Left ventricle myocardium inferior (tissue), 1 donor: ENCODE results near the gene KIAA0040. TPM values are rescaled to one million over a fixed set of nuclear protein-coding genes. Genes with fewer than 3 reads are reported as not detected.

Experiments
- DNase-seq: peaks from one replicate; pipeline ENCODE4 v3.0.0-alpha.2; 2020
- H3K27ac ChIP-seq: fragments of 200-600 bp; replicated peaks from 2 replicates; pipeline ENCODE4 v1.8.0; 2021
- H3K27me3 ChIP-seq: fragments of 200-600 bp; 2 replicates; pipeline ENCODE4 v1.8.0; 2021; ENCODE audit warnings: low read depth
- H3K36me3 ChIP-seq: fragments of 200-600 bp; 2 replicates; pipeline ENCODE4 v1.8.0; 2021
- H3K4me1 ChIP-seq: fragments of 200-600 bp; 2 replicates; pipeline ENCODE4 v1.8.0; 2021
- H3K4me3 ChIP-seq: fragments of 200-600 bp; 2 replicates; pipeline ENCODE4 v1.8.0; 2021; ENCODE audit warnings: mild to moderate bottlenecking, moderate library complexity
- H3K9me3 ChIP-seq: fragments of 200-600 bp; replicated peaks from 2 replicates; pipeline ENCODE4 v1.8.0; 2021
- intact Hi-C: fragments of 100-400 bp; cut with micrococcal nuclease; formaldehyde crosslinking; loops from one replicate; pipeline ENCODE4 v1.11.0; 2022
- total RNA-seq: library from RNA; stranded (reverse); fragmentation: NEBNext Ultra II Directional; extraction: Animal tissue kit (Norgen Biotek cat#: 25700); gene quantifications from one replicate; pipeline ENCODE4 v1.2.1, GENCODE V29; 2021
- TF ChIP-seq, protein P1 (sequence below): fragments of 200-600 bp; IDR thresholded peaks from 2 replicates; pipeline ENCODE4 v1.8.0; 2021; ENCODE audit warnings: antibody characterized with exemption, mild to moderate bottlenecking, borderline replicate concordance
- donor health status: DM: no; HTN: yes; CAD: no; lungs with severe emphysema.

The KIAA0040 gene
- total RNA-seq, 1 donor from 2014 or later: 12.8 TPM

GRCh38 chr1:175208773-175209492 lies 16.4 kb upstream of the KIAA0040 start:
- H3K36me3 ChIP-seq: no peaks in the 10 kb centered on the region
- TF ChIP-seq, protein P1, sequence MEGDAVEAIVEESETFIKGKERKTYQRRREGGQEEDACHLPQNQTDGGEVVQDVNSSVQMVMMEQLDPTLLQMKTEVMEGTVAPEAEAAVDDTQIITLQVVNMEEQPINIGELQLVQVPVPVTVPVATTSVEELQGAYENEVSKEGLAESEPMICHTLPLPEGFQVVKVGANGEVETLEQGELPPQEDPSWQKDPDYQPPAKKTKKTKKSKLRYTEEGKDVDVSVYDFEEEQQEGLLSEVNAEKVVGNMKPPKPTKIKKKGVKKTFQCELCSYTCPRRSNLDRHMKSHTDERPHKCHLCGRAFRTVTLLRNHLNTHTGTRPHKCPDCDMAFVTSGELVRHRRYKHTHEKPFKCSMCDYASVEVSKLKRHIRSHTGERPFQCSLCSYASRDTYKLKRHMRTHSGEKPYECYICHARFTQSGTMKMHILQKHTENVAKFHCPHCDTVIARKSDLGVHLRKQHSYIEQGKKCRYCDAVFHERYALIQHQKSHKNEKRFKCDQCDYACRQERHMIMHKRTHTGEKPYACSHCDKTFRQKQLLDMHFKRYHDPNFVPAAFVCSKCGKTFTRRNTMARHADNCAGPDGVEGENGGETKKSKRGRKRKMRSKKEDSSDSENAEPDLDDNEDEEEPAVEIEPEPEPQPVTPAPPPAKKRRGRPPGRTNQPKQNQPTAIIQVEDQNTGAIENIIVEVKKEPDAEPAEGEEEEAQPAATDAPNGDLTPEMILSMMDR: no peak
- H3K9me3 ChIP-seq: peaks cover 5% of the 10 kb centered on the region
- H3K4me3 ChIP-seq: no peak overlapping the region
- intact Hi-C loops: no loop called here
- no peaks in the 10 kb centered on the region for H3K27me3 ChIP-seq
- DNase-seq: no peak
- H3K27ac ChIP-seq: no peak overlapping the region
- peaks cover 6% of the 10 kb centered on the region for H3K4me1 ChIP-seq

GRCh38 chr1:175207971-175208370 lies 15.4 kb upstream of the KIAA0040 start:
- H3K36me3 ChIP-seq: no peaks in the 10 kb centered on the region
- H3K4me1 ChIP-seq: peaks cover 6% of the 10 kb centered on the region
- H3K27me3 ChIP-seq: no peaks in the 10 kb centered on the region
- DNase-seq: no peak
- no peak overlapping the region for H3K4me3 ChIP-seq
- H3K9me3 ChIP-seq: no peaks in the 10 kb centered on the region
- intact Hi-C loops: no loop called here
- H3K27ac ChIP-seq: no peak overlapping the region
- TF ChIP-seq, protein P1: no peak

DNA sequence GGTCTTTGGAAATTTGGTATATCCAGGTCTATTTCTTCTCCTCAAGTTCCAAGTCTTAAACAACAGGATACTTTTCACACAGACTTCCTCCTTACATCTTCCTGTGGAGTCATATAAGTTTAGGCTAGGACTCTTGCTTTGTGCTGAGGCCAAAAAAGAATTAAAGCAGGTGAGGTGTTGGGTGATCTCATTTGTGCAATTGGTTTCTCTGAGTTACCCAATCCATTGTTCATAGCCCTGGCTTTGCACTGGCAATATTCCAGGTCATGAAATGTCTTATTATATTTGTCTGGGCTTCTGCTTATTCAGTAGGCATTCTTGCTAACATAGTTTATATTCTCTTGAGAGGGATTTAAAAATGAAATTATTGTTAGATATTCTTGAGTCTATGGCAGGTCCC lies 14.1 kb upstream of the KIAA0040 start:
- no peaks in the 10 kb centered on the region for H3K27me3 ChIP-seq
- DNase-seq: no peak
- H3K4me3 ChIP-seq: no peak overlapping the region
- H3K9me3 ChIP-seq: no peaks in the 10 kb centered on the region
- no peak overlapping the region for H3K27ac ChIP-seq
- TF ChIP-seq, protein P1: no peak
- H3K36me3 ChIP-seq: no peaks in the 10 kb centered on the region
- peaks cover 12% of the 10 kb centered on the region for H3K4me1 ChIP-seq
- intact Hi-C loops: no loop called here

DNA sequence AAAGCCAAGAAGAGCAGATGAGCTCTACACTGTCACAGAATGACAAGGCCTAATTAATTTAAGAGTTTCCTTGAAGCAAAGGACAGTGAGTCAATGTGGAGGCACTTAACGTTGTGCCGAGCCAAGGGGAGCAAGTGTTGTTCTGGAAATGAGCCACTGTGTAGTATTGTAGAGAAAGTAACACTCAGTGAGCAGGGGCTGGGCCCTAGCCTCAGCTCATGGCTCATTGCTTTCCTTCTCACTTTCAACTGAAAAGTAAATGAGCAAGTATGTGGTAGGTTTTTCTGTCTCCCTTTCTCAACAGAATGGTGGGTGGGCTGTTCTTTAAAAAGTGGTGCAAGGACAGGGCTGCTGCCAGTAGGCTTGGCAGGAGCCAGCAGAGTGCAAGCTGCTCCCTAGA lies 11.8 kb upstream of the KIAA0040 start:
- H3K27me3 ChIP-seq: no peaks in the 10 kb centered on the region
- no peaks in the 10 kb centered on the region for H3K9me3 ChIP-seq
- peak overlapping the region; percentile 10 for H3K27ac ChIP-seq
- TF ChIP-seq, protein P1: no peak
- peaks cover 34% of the 10 kb centered on the region for H3K4me1 ChIP-seq
- DNase-seq: no peak
- H3K36me3 ChIP-seq: no peaks in the 10 kb centered on the region
- H3K4me3 ChIP-seq: no peak overlapping the region
- intact Hi-C loops: no loop called here

DNA sequence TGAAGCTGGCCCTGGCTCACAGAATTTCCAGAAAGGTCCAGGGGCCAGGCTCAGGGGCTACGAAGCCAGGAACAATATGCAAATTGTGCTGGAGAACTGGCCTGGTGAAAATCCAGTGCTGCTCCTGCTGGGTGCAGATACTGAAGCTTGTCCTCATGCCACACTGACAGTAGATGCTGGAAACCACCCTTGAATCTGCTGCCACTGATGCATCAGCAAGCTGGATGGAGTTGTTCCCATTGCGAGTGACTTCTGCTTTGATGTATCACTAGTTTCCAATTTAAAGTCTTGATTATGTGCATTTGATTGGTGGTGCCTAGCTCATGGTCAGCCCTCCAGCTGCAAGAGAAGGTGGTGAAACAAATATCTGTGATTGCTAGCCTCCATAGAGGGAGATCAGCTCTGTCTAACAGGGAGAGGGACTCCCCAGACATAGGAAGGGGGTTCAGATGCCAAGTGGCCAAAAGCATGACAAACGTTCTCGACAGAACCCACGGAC lies 11.0 kb upstream of the KIAA0040 start:
- no peak for DNase-seq

More for the DNA sequence above, 11.0 kb upstream of the KIAA0040 start:
- TF ChIP-seq, protein P1: no peak
- H3K27ac ChIP-seq: no peak overlapping the region
- peaks cover 34% of the 10 kb centered on the region for H3K4me1 ChIP-seq
- H3K4me3 ChIP-seq: no peak overlapping the region
- no peaks in the 10 kb centered on the region for H3K36me3 ChIP-seq
- H3K9me3 ChIP-seq: no peaks in the 10 kb centered on the region
- intact Hi-C loops: no loop called here
- H3K27me3 ChIP-seq: no peaks in the 10 kb centered on the region
